Spleen (tissue), 7 donors: ENCODE results near the gene TOMM5.

Experiments used
- CTCF ChIP-seq, 11 experiments: fragments of 200-600 bp in 7 of 11; fragments of 450-650 bp in 4 of 11; sonication (generic) in 4 of 11; IDR thresholded peaks in 8 of 11; conservative IDR thresholded peaks in 3 of 11; 1 replicate in 7 of 11; 2 replicates in 4 of 11; pipeline versions ENCODE4 v1.4.0 to v1.8.0; 2016 to 2021; ENCODE audit warnings: antibody characterized with exemption in 11 of 11, inconsistent platforms in 4 of 11, mild to moderate bottlenecking in 1 of 11
- POLR2A ChIP-seq, 3 donors: fragments of 450-650 bp; IDR thresholded peaks; one replicate each; pipeline ENCODE4 v1.5.1; 2017; ENCODE audit warnings: antibody characterized with exemption in 3 of 3, mild to moderate bottlenecking in 1 of 3
- POLR2AphosphoS5 ChIP-seq, 3 donors: sonication (generic); formaldehyde crosslinking; IDR thresholded peaks; one replicate each; pipeline ENCODE4 v1.5.1; 2017; ENCODE audit warnings: antibody characterized with exemption in 3 of 3
- donor health status: DM: no; HTN: no; CAD: no; lungs with moderate emphysema.
- donor health status: DM: no; HTN: no; CAD: no.
- donor health status: DM: no; HTN: no; CAD: no.

- no peak for TF ChIP-seq CTCF (IDR thresholded peaks at IDR 0.05 in 8 of 11, conservative IDR thresholded peaks at IDR 0.05 in 3 of 11)
- TF ChIP-seq POLR2A (IDR thresholded peaks at IDR 0.05): no peak
- no peak for TF ChIP-seq POLR2AphosphoS5 (IDR thresholded peaks at IDR 0.05)
Measured at GRCh38 chr9:37550781-37551180, 41.6 kb downstream of the TOMM5 start.
